GM23338 (cell line): ENCODE measurements around the gene TSFM. TPM values are rescaled to one million over a fixed set of nuclear protein-coding genes. Genes with fewer than 3 reads are reported as not detected.

Source experiments
- ATAC-seq: fragments of 200-7000 bp; cut with Tn5 transposase; 3 replicates; pipeline ENCODE4 v1.9.1; 2020
- DNase-seq: peaks from one replicate; pipeline ENCODE4 v3.0.0-alpha.2; 2015; ENCODE audit warnings: low spot score
- H2AFZ ChIP-seq: fragments of 200-600 bp; sonication (generic); 2 replicates; pipeline ENCODE4 v1.8.0; 2016; ENCODE audit warnings: antibody characterized with exemption, mild to moderate bottlenecking, moderate library complexity
- H3F3A ChIP-seq: fragments of 200-600 bp; sonication (generic); replicated peaks from 2 replicates; pipeline ENCODE4 v1.8.0; 2017; ENCODE audit warnings: antibody characterized with exemption, mixed run types, low read depth
- H3K27ac ChIP-seq: fragments of 200-600 bp; sonication (generic); 2 replicates; pipeline ENCODE4 v1.6.1; 2016; ENCODE audit warnings: low read depth
- H3K27me3 ChIP-seq: fragments of 200-600 bp; sonication (generic); 2 replicates; pipeline ENCODE4 v1.8.0; 2016; ENCODE audit warnings: mild to moderate bottlenecking, mixed run types, moderate library complexity; ENCODE audit not compliant: insufficient read depth
- H3K36me3 ChIP-seq: fragments of 200-600 bp; sonication (generic); 2 replicates; pipeline ENCODE4 v1.8.0; 2016; ENCODE audit warnings: mild to moderate bottlenecking; ENCODE audit not compliant: insufficient read depth
- H3K4me1 ChIP-seq: fragments of 200-600 bp; sonication (generic); 2 replicates; pipeline ENCODE4 v1.8.0; 2016; ENCODE audit warnings: mild to moderate bottlenecking, moderate library complexity; ENCODE audit not compliant: insufficient read depth
- H3K4me2 ChIP-seq: fragments of 200-600 bp; sonication (generic); 2 replicates; pipeline ENCODE4 v1.7.1; 2017; ENCODE audit warnings: mixed run types
- H3K4me3 ChIP-seq: fragments of 200-600 bp; sonication (generic); 2 replicates; pipeline ENCODE4 v1.6.1; 2016; ENCODE audit warnings: mixed run types
- H3K79me2 ChIP-seq: fragments of 200-600 bp; sonication (generic); replicated peaks from 2 replicates; pipeline ENCODE4 v1.8.0; 2017; ENCODE audit warnings: mild to moderate bottlenecking; ENCODE audit not compliant: insufficient read depth
- H3K9me2 ChIP-seq: fragments of 200-600 bp; sonication (generic); 2 replicates; pipeline ENCODE4 v1.8.0; 2017; ENCODE audit not compliant: insufficient read depth
- H4K20me1 ChIP-seq: fragments of 200-600 bp; sonication (generic); replicated peaks from 2 replicates; pipeline ENCODE4 v1.8.0; 2017; ENCODE audit warnings: mild to moderate bottlenecking; ENCODE audit not compliant: insufficient read depth
- H3K27ac Mint-ChIP-seq: 2 replicates; pipeline ENCODE4 v1.8.0; 2020; ENCODE audit warnings: inconsistent platforms, mild to moderate bottlenecking, moderate library complexity, mixed read lengths
- H3K27me3 Mint-ChIP-seq: 3 replicates; pipeline ENCODE4 v1.8.0; 2022; ENCODE audit warnings: low read depth, mild to moderate bottlenecking, moderate library complexity, mixed read lengths, inconsistent platforms; ENCODE audit not compliant: insufficient read depth, poor library complexity
- H3K36me3 Mint-ChIP-seq: 3 replicates; pipeline ENCODE4 v1.8.0; 2021; ENCODE audit warnings: low read depth, mild to moderate bottlenecking, inconsistent platforms, moderate library complexity, mixed read lengths
- H3K4me1 Mint-ChIP-seq: 3 replicates; pipeline ENCODE4 v1.8.0; 2020; ENCODE audit warnings: mild to moderate bottlenecking, inconsistent platforms, mixed read lengths
- H3K4me3 Mint-ChIP-seq: 3 replicates; pipeline ENCODE4 v1.8.0; 2021; ENCODE audit warnings: moderate library complexity, mild to moderate bottlenecking, inconsistent platforms, mixed read lengths
- H3K9me3 Mint-ChIP-seq: 3 replicates; pipeline ENCODE4 v1.8.0; 2020; ENCODE audit warnings: moderate library complexity, mild to moderate bottlenecking, inconsistent platforms, mixed read lengths
- EZH2phosphoT487 ChIP-seq: fragments of 200-600 bp; sonication (generic); IDR thresholded peaks from one replicate; pipeline ENCODE4 v1.8.1; 2018; ENCODE audit warnings: antibody characterized with exemption; ENCODE audit not compliant: unreplicated experiment
- NANOG ChIP-seq: IDR thresholded peaks from 2 replicates; pipeline ENCODE4 v1.6.1; 2016; ENCODE audit warnings: antibody characterized with exemption, borderline replicate concordance
- POLR2AphosphoS5 ChIP-seq: IDR thresholded peaks from 2 replicates; pipeline ENCODE4 v1.6.1; 2016; ENCODE audit warnings: antibody characterized with exemption, low read depth
- STAT1 ChIP-seq: IDR thresholded peaks from one replicate; pipeline ENCODE4 v1.6.1; 2016; ENCODE audit warnings: antibody characterized with exemption; ENCODE audit not compliant: unreplicated experiment
- ZNF462 ChIP-seq: fragments of 250-450 bp; sonication (Bioruptor Pico); IDR thresholded peaks from 2 replicates; pipeline ENCODE4 v1.5.0; 2020; ENCODE audit warnings: mild to moderate bottlenecking, moderate library complexity
- polyA plus RNA-seq: library from polyadenylated mRNA; unstranded; fragments of >200 nt; fragmentation: Nextera tagmentation; extraction: Ambion mirVana; gene quantifications from 2 replicates; pipeline ENCODE4 v1.2.1, GENCODE V29; 2016
- total RNA-seq: library from RNA; depleted of rRNA; stranded (reverse); fragments of >200 nt; shearing (Covaris generic); gene quantifications from 2 replicates; pipeline ENCODE4 v1.2.3, GENCODE V29; 2014
- TF ChIP-seq, protein P1 (sequence below): IDR thresholded peaks from 2 replicates; pipeline ENCODE4 v1.6.1; 2016; ENCODE audit warnings: antibody characterized with exemption

TSFM gene
- total and polyA plus RNA-seq, 2 experiments from 2014 or later = 29.5 to 43.1 TPM

GRCh38 chr12:57744777-57745484, 37.7 kb upstream of the TSFM start, which contains the start of gene TSPAN31 (continued):
- TF ChIP-seq NANOG = no peak
- no peak for TF ChIP-seq STAT1
- TF ChIP-seq, protein P1, sequence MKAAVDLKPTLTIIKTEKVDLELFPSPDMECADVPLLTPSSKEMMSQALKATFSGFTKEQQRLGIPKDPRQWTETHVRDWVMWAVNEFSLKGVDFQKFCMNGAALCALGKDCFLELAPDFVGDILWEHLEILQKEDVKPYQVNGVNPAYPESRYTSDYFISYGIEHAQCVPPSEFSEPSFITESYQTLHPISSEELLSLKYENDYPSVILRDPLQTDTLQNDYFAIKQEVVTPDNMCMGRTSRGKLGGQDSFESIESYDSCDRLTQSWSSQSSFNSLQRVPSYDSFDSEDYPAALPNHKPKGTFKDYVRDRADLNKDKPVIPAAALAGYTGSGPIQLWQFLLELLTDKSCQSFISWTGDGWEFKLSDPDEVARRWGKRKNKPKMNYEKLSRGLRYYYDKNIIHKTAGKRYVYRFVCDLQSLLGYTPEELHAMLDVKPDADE = peak; percentile 62; the same call in 1 of the 2 replicates
- no peak for TF ChIP-seq ZNF462 (CRISPR knock-in tag)

- peak overlapping the region; percentile 67 for H3K4me3 ChIP-seq
- H3K36me3 ChIP-seq = peaks cover 19% of the 10 kb centered on the region
- peaks cover 3% of the 10 kb centered on the region; the same call in 1 of the 2 replicates for H3K4me1 ChIP-seq
- H3K4me2 ChIP-seq = peak overlapping the region; percentile 80
- peak overlapping the region; percentile 68; the same call in 1 of the 2 replicates for H3K27ac ChIP-seq
- peak overlapping the region; percentile 93 for H3K4me3 Mint-ChIP-seq
- peaks cover 11% of the 10 kb centered on the region for H3K79me2 ChIP-seq
- H3K27ac Mint-ChIP-seq = peak overlapping the region; percentile 99
- H3F3A ChIP-seq = peaks cover 35% of the 10 kb centered on the region
- TF ChIP-seq POLR2AphosphoS5 (peak; percentile 21; the same call in 1 of the 2 replicates), EZH2phosphoT487 (no peak)
- peaks cover 33% of the 10 kb centered on the region for H3K27me3 Mint-ChIP-seq
- H3K4me1 Mint-ChIP-seq = peaks cover 14% of the 10 kb centered on the region
- H4K20me1 ChIP-seq = no peaks in the 10 kb centered on the region; the same call in 1 of the 2 replicates
- ATAC-seq (peak; percentile 22), DNase-seq (no peak)
- peaks cover 35% of the 10 kb centered on the region for H3K27me3 ChIP-seq
- H2AFZ ChIP-seq = no peak overlapping the region
- no peaks in the 10 kb centered on the region; the same call in 2 of the 3 replicates for H3K9me3 Mint-ChIP-seq
- peaks cover 48% of the 10 kb centered on the region for H3K36me3 Mint-ChIP-seq
- H3K9me2 ChIP-seq = no peaks in the 10 kb centered on the region
Observed at GRCh38 chr12:57745485-57745881, 37.1 kb upstream of the TSFM start.
